Naive thymus-derived CD8-positive, alpha-beta T cell (primary cell): Measurements from ENCODE around the gene FOLR1. TPM values are rescaled to one million over a fixed set of nuclear protein-coding genes. Genes with fewer than 3 reads are reported as not detected.
A peak's percentile ranks its signal among the peaks of the same experiment; 100 is the strongest.
"Not testable (repeated sequence)": the region's sequence is repeated elsewhere in the genome, so short reads cannot be mapped to it uniquely, and the experiment has no call there.

ENCODE experiments used
- ATAC-seq, 2 donors: fragments of 150-1000 bp; cut with Tn5 transposase in 1 of 2; sonication (Bioruptor Pico), chemical (Tn5 transposase) in 1 of 2; 1 replicate in 1 of 2; 2 replicates in 1 of 2; pipeline ENCODE4 v1.10.0; 2021; ENCODE audit warnings: mild to moderate bottlenecking in 2 of 2, moderate library complexity in 2 of 2
- POLR2A ChIA-PET: fragments of 350-600 bp; sonication (Branson Sonifier 250); formaldehyde crosslinking; loops from one replicate; lab custom pipeline; 2021; ENCODE audit warnings: antibody characterized with exemption; lab: Charles Lee
- DNase-seq, 10 donors: peaks; one replicate each; pipeline versions ENCODE4 v3.0.0 to v3.0.0-alpha.2; 2020 to 2022
- H3K27ac Mint-ChIP-seq, 10 donors: one replicate each; pipeline ENCODE4 v1.8.0; 2020 to 2022; ENCODE audit warnings: mild to moderate bottlenecking in 10 of 10, mixed read lengths in 10 of 10, moderate library complexity in 4 of 10, inconsistent platforms in 1 of 10
- H3K27me3 Mint-ChIP-seq, 5 donors: one replicate each; pipeline ENCODE4 v1.8.0; 2021 to 2022; ENCODE audit warnings: mixed read lengths in 5 of 5
- H3K36me3 Mint-ChIP-seq, 3 donors: one replicate each; pipeline ENCODE4 v1.8.0; 2020 to 2022; ENCODE audit warnings: mixed read lengths in 3 of 3, mild to moderate bottlenecking in 2 of 3, inconsistent platforms in 1 of 3
- H3K4me1 Mint-ChIP-seq, 4 donors: one replicate each; pipeline ENCODE4 v1.8.0; 2021 to 2022; ENCODE audit warnings: mixed read lengths in 4 of 4
- H3K4me3 Mint-ChIP-seq, 10 donors: one replicate each; pipeline ENCODE4 v1.8.0; 2020 to 2022; ENCODE audit warnings: mild to moderate bottlenecking in 10 of 10, mixed read lengths in 10 of 10, moderate library complexity in 6 of 10, inconsistent platforms in 1 of 10
- H3K9me3 Mint-ChIP-seq, 9 donors: one replicate each; pipeline ENCODE4 v1.8.0; 2020 to 2022; ENCODE audit warnings: mixed read lengths in 9 of 9, mild to moderate bottlenecking in 3 of 9, inconsistent platforms in 1 of 9, moderate library complexity in 1 of 9
- polyA plus RNA-seq, 3 donors: library from polyadenylated mRNA; unstranded; fragments of 300-500 nt; fragmentation: Illumina TruSeq; gene quantifications; one replicate each; pipeline ENCODE4 v1.2.3, GENCODE V29; 2021
- total RNA-seq, 8 experiments: library from RNA in 2 of 8; stranded (reverse) in 2 of 8; gene quantifications; one replicate each; pipeline ENCODE4 v1.2.3 and lab custom pipeline; 2021 to 2026

The FOLR1 gene
- total and polyA plus RNA-seq, 5 experiments from 2014 or later, result not detected

DNA sequence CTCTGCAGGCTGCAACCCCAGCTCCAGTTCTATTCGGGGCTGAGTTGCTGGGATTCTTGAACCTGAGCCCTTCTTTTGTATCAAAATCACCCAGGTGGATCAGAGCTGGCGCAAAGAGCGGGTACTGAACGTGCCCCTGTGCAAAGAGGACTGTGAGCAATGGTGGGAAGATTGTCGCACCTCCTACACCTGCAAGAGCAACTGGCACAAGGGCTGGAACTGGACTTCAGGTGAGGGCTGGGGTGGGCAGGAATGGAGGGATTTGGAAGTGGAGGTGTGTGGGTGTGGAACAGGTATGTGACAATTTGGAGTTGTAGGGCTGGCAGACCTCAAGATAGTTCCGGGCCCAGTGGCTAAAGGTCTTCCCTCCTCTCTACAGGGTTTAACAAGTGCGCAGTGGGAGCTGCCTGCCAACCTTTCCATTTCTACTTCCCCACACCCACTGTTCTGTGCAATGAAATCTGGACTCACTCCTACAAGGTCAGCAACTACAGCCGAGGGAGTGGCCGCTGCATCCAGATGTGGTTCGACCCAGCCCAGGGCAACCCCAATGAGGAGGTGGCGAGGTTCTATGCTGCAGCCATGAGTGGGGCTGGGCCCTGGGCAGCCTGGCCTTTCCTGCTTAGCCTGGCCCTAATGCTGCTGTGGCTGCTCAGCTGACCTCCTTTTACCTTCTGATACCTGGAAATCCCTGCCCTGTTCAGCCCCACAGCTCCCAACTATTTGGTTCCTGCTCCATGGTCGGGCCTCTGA is 3.8 kb downstream of the FOLR1 start:
- POLR2A ChIA-PET, result no interaction called here
- DNase-seq (no peak), ATAC-seq (no peak)

DNA sequence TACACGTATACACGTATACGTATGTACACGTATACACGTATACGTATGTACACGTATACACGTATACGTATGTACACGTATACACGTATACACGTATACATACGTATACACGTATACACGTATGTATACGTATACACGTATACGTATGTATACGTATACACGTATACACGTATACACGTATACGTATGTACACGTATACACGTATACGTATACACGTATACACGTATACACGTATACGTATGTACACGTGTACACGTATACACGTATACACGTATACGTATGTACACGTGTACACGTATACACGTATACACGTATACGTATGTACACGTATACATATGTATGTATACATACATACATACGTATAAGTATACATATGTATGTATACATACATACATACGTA is 9.5 kb downstream of the FOLR1 start:
- POLR2A ChIA-PET, H3K27ac Mint-ChIP-seq, DNase-seq, H3K9me3 Mint-ChIP-seq, H3K36me3 Mint-ChIP-seq, H3K4me1 Mint-ChIP-seq, H3K27me3 Mint-ChIP-seq, H3K4me3 Mint-ChIP-seq, ATAC-seq: not testable (repeated sequence)

More for the DNA sequence above, 3.8 kb downstream of the FOLR1 start:
- Mint-ChIP-seq H3K4me3 (no peak overlapping the region), H3K27me3 (peaks cover 0 to under 1% (median 0%) of the 10 kb centered on the region in 5 donors), H3K4me1 (no peaks in the 10 kb centered on the region), H3K9me3 (no peaks in the 10 kb centered on the region), H3K36me3 (no peaks in the 10 kb centered on the region), H3K27ac (no peak overlapping the region)

DNA sequence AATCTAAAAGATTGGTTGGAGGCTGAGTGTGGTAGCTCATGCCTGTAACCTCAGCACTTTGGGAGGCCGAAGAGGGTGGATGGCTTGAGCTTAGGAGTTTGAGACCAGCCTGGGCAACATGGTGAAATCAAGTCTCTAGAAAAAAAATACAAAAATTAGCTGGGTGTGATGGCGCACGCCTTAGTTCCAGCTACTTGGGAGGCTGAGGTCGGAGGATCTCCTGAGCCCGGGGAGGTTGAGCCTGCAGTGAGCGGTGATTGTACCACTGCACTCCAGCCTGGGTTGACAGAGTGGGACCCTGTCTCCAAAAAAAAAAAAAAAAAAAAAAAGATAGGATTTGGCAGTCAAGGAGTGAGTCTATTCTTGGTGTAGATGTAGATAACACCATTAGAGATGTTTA is 10.6 kb downstream of the FOLR1 start:
- no peak for DNase-seq
- ATAC-seq, result no peak
- H3K36me3 Mint-ChIP-seq, result no peaks in the 10 kb centered on the region
- no peaks in the 10 kb centered on the region for H3K4me1 Mint-ChIP-seq
- no peak overlapping the region for H3K27ac Mint-ChIP-seq
- H3K27me3 Mint-ChIP-seq, result no peaks in the 10 kb centered on the region
- H3K4me3 Mint-ChIP-seq, result no peak overlapping the region
- H3K9me3 Mint-ChIP-seq, result no peaks in the 10 kb centered on the region
- POLR2A ChIA-PET, result no interaction called here

DNA sequence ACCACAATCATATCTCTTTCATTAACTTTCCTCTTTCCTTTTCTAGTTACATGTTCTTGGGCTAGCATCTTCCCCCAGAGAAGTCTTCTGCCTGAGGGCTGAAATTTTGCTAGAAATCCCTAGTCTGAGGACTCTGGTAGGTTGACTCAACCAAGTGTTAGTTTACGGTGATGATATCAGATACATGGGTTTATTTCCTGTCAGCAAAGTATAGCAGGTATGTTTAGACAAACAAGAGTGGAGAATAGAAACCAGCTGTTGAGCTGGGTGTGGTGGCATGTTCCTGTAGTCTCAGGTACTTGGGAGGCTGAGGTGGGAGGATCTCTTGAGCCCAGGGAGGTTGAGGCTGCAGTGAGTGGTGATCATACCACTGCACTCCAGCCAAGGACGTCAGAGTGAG is 11.2 kb downstream of the FOLR1 start:
- Mint-ChIP-seq H3K4me1 (no peaks in the 10 kb centered on the region), H3K4me3 (no peak overlapping the region), H3K27ac (no peak overlapping the region), H3K36me3 (no peaks in the 10 kb centered on the region), H3K9me3 (peaks cover 0 to 1% (median 0%) of the 10 kb centered on the region in 9 donors), H3K27me3 (no peaks in the 10 kb centered on the region)
- POLR2A ChIA-PET, result no interaction called here
- DNase-seq (no peak), ATAC-seq (no peak)

DNA sequence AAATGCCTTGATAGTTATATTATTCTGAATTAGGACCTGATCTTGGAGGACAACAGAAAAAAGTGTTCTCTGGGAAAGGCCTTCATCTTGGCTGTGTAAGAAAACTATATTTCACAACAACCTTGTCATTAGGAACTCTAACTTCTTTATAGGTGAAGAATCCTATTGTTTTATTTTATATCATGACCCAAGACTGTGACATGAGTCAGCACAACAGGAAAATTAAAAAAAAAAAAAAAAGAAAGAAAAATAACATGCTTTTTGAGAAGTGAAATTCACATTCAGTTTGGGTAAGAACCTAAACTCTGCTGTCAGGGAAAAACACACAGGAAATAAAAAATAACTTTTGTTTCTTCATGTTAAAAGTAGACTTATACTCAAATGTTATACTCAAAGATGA is 12.9 kb downstream of the FOLR1 start:
- no peak for ATAC-seq
- peaks cover 3 to 15% (median 15%) of the 10 kb centered on the region in 3 donors for H3K36me3 Mint-ChIP-seq
- H3K4me1 Mint-ChIP-seq, result no peaks in the 10 kb centered on the region
- peaks cover 4 to 17% (median 13%) of the 10 kb centered on the region in 9 donors for H3K9me3 Mint-ChIP-seq
- POLR2A ChIA-PET, result no interaction called here
- peaks cover under 1 to 12% (median 9%) of the 10 kb centered on the region in 5 donors for H3K27me3 Mint-ChIP-seq
- H3K4me3 Mint-ChIP-seq, result no peak overlapping the region
- no peak for DNase-seq
- no peak overlapping the region for H3K27ac Mint-ChIP-seq

DNA sequence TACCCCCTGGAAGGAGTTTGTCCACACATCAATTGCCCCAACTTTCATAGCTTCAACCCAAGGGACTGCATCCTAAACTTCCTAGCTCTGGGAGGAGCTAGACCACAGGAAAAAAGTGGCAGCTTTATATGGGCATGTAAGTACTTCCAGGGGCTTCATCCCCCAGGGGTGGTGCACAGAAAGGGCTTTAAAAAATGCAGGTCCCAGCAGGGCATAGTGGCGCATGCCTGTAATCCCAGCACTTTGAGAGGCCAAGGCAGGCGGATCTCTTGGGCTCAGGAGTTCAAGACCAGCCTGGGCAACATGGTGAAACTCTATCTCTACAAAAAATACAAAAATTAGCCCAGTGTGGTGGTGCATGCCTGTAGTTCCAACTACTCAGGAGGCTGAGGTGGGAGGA is 14.9 kb downstream of the FOLR1 start:
- H3K4me3 Mint-ChIP-seq, H3K27ac Mint-ChIP-seq, POLR2A ChIA-PET, ATAC-seq, H3K4me1 Mint-ChIP-seq, DNase-seq: not testable (repeated sequence)
- Mint-ChIP-seq H3K36me3 (peaks cover 3 to 25% (median 16%) of the 10 kb centered on the region in 3 donors), H3K27me3 (peaks cover 4 to 14% (median 12%) of the 10 kb centered on the region in 5 donors), H3K9me3 (peaks cover 6 to 29% (median 18%) of the 10 kb centered on the region in 9 donors)

DNA sequence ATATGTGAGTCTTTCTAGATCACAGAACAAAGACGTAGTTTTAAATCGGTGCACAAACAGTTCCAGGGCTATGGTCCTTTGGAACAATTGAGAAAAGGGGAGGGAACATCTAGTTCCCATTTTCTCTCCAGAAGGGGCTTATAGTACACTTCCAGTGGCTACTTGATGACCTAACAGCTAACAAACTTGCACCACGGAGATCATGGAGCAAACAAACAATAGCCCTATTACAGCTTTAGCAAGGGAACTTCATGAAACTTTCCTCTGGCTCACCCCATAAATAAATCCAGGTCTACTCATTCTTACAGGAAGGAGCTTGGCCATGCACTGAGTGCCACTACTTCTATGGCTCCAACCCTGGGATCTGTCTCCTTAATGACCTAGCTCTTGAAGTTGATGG is 16.3 kb downstream of the FOLR1 start:
- Mint-ChIP-seq H3K36me3 (peaks cover 3 to 25% (median 16%) of the 10 kb centered on the region in 3 donors), H3K4me3 (no peak overlapping the region), H3K27ac (no peak overlapping the region), H3K27me3 (peaks cover 6 to 20% (median 13%) of the 10 kb centered on the region in 5 donors), H3K9me3 (peaks cover 6 to 29% (median 18%) of the 10 kb centered on the region in 9 donors), H3K4me1 (no peaks in the 10 kb centered on the region)
- POLR2A ChIA-PET, result interaction anchor here (1.2 kb wide), 1 partner anchor 14 kb away, joined by 3 read pairs; no protein-coding TSS in a partner anchor
- DNase-seq (no peak), ATAC-seq (no peak)

DNA sequence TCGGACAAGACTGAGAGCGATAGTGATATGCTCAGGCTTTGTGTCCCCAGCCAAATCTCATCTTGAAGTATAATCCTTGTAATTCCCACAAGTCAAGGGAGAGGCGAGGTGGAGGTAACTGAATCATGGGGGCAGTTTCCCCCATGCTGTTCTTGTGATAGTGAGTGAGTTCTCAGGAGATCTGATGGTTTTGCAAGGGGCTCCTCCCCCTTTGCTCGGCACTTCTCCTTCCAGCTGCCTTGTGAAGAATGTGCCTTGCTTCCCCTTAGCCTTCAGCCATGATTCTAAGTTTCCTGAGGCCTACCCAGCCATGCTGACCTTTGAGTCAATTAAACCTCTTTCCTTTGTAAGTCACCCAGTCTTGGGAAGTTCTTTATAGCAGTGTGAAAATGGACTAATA is 17.2 kb downstream of the FOLR1 start:
- H3K27me3 Mint-ChIP-seq, result peaks cover 6 to 20% (median 13%) of the 10 kb centered on the region in 5 donors
- H3K27ac Mint-ChIP-seq, result no peak overlapping the region
- H3K4me1 Mint-ChIP-seq, result no peaks in the 10 kb centered on the region
- DNase-seq (no peak), ATAC-seq (no peak)
- peaks cover 3 to 25% (median 16%) of the 10 kb centered on the region in 3 donors for H3K36me3 Mint-ChIP-seq
- POLR2A ChIA-PET, result interaction anchor here (0.7 to 1.2 kb wide), 2 partner anchors 9 to 13 kb away, joined by 3 read pairs; no protein-coding TSS in a partner anchor
- no peak overlapping the region for H3K4me3 Mint-ChIP-seq
- peaks cover 6 to 29% (median 18%) of the 10 kb centered on the region in 9 donors for H3K9me3 Mint-ChIP-seq

DNA sequence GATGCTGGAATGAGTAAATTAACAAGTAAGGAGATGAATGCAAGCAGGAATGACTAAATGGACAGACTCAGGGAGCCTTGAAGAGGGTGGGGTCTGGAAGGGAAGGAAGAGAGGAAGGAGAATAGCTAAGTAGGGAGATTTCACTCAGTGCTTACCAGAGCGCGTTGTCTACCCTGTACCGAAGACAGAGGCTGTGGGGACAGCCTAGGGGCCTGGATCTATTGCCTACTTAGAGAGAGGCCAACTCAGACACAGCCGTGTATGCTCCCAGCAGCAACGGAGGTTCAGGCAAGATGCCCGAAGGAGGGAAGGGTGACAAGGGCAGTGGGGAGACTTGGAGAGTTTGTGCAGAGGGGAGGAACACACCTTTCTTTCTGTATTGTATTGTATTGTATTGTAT is 24.7 kb downstream of the FOLR1 start, which contains the start of gene FOLR2:
Gene FOLR2 (plus strand): TSS at position 157 of the 400 bp plus-strand sequence. CDS start 1,791 bp downstream, outside the sequence.
- peaks cover 9 to 27% (median 21%) of the 10 kb centered on the region in 5 donors for H3K27me3 Mint-ChIP-seq
- DNase-seq (peak in 1 of 10 donors; percentile 11), ATAC-seq (no peak)
- POLR2A ChIA-PET, result no interaction called here
- H3K9me3 Mint-ChIP-seq, result no peaks in the 10 kb centered on the region
- H3K27ac Mint-ChIP-seq, result peak within 1 kb of the TSS in 2 of 10 donors; percentile 7 to 40
- H3K36me3 Mint-ChIP-seq, result no peaks in the 10 kb centered on the region
- no peak within 1 kb of the TSS for H3K4me3 Mint-ChIP-seq
- H3K4me1 Mint-ChIP-seq, result peaks cover 0 to 27% (median under 1%) of the 10 kb centered on the region in 4 donors

DNA sequence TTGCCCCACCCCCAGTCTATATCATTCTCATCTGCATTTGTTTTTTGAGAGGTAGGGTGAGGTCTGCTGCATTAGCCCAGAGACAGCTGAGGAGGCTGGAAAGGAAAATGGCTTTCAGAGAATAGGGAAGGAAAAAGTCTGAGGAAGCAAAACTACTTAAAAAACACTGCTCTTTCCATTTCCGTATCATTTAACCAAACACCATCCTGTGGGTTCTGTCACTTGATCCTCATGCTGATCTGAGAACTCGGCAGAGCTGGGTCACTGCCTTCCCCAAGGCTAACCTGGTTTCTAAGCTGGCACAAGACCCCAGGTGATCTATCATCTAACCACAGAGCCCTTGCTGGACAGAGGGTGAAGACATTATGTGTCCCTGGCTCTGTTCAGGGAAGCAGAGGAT is 25.9 kb downstream of the FOLR1 start:
- no peak for ATAC-seq
- Mint-ChIP-seq H3K36me3 (no peaks in the 10 kb centered on the region), H3K9me3 (no peaks in the 10 kb centered on the region), H3K4me1 (peaks cover 7 to 39% (median 9%) of the 10 kb centered on the region in 4 donors), H3K27me3 (peaks cover 9 to 27% (median 21%) of the 10 kb centered on the region in 5 donors), H3K27ac (peak overlapping the region in 1 of 10 donors; percentile 56), H3K4me3 (no peak overlapping the region)
- POLR2A ChIA-PET, result interaction anchor here (0.6 kb wide), 2 partner anchors 8 to 218 kb away, joined by 3 to 4 read pairs; no protein-coding TSS in a partner anchor
- no peak for DNase-seq

DNA sequence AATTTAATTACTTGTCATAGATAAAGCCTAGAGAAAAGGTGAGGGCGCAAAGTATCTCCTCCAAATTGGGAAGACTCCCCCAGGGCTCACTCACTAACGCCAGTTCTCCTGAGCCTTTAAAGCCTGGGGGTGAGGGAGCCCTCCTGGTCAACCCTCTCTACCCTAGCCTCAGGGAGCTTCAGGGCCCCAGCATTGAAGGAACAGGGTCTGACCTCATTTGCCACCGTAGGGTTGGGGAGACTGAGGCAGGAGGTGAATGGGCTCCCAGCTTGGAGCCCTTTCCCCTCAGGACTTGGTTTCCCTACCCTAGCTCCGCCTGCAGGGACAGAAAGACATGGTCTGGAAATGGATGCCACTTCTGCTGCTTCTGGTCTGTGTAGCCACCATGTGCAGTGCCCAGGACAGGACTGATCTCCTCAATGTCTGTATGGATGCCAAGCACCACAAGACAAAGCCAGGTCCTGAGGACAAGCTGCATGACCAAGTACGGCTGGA is 26.4 kb downstream of the FOLR1 start:
- H3K27me3 Mint-ChIP-seq, result peaks cover 8 to 27% (median 21%) of the 10 kb centered on the region in 5 donors
- DNase-seq, result peak in 1 of 10 donors; percentile 12
- H3K36me3 Mint-ChIP-seq, result no peaks in the 10 kb centered on the region
- H3K4me3 Mint-ChIP-seq, result no peak overlapping the region
- H3K9me3 Mint-ChIP-seq, result no peaks in the 10 kb centered on the region
- H3K4me1 Mint-ChIP-seq, result peaks cover 7 to 41% (median 10%) of the 10 kb centered on the region in 4 donors
- no peak for ATAC-seq
- POLR2A ChIA-PET, result interaction anchor here (0.6 kb wide), 1 partner anchor 9 kb away, joined by 3 read pairs; no protein-coding TSS in a partner anchor
- H3K27ac Mint-ChIP-seq, result peak overlapping the region in 2 of 10 donors; percentile 52 to 66

DNA sequence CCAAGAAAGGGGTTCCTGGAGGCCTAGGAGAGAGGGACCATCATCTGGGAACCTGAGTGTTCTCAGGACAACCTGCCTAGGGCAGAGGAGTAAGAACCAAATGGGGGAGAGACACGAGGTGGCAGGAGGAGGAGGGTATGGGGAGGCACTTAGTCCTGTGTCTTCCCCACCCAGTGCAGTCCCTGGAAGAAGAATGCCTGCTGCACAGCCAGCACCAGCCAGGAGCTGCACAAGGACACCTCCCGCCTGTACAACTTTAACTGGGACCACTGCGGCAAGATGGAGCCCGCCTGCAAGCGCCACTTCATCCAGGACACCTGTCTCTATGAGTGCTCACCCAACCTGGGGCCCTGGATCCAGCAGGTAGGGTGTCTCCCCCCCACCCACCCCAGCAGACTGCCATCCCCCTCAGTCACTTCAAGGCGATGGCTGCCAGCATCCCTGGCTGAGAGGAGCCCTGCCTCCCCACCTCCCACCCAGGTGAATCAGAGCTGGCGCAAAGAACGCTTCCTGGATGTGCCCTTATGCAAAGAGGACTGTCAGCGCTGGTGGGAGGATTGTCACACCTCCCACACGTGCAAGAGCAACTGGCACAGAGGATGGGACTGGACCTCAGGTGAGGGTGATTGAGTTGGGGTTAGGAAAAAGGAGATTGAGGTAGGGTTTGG is 28.9 kb downstream of the FOLR1 start:
- no peak overlapping the region for H3K4me3 Mint-ChIP-seq
- no peak for ATAC-seq
- no peaks in the 10 kb centered on the region for H3K9me3 Mint-ChIP-seq
- peak in 1 of 10 donors; percentile 11 for DNase-seq
- peak overlapping the region in 4 of 10 donors; percentile 17 to 85 (median 56) for H3K27ac Mint-ChIP-seq
- POLR2A ChIA-PET, result no interaction called here
- H3K27me3 Mint-ChIP-seq, result peaks cover 5 to 27% (median 20%) of the 10 kb centered on the region in 5 donors
- H3K4me1 Mint-ChIP-seq, result peaks cover 14 to 48% (median 22%) of the 10 kb centered on the region in 4 donors
- no peaks in the 10 kb centered on the region for H3K36me3 Mint-ChIP-seq
